K562 treated with DMSO at 1 percent for 12 hours (cell line): Measurements from ENCODE around the gene TPST2. TPM values are rescaled to one million over a fixed set of nuclear protein-coding genes. Genes with fewer than 3 reads are reported as not detected.

Source experiments
- total RNA-seq: library from RNA; unstranded; fragments of 300-600 nt; gene quantifications from 2 replicates; pipeline ENCODE4 v1.2.3, GENCODE V29; 2022; ENCODE audit not compliant: insufficient read depth

Gene TPST2
- total RNA-seq, result 70.3 and 71.0 TPM in 2 replicates

DNA sequence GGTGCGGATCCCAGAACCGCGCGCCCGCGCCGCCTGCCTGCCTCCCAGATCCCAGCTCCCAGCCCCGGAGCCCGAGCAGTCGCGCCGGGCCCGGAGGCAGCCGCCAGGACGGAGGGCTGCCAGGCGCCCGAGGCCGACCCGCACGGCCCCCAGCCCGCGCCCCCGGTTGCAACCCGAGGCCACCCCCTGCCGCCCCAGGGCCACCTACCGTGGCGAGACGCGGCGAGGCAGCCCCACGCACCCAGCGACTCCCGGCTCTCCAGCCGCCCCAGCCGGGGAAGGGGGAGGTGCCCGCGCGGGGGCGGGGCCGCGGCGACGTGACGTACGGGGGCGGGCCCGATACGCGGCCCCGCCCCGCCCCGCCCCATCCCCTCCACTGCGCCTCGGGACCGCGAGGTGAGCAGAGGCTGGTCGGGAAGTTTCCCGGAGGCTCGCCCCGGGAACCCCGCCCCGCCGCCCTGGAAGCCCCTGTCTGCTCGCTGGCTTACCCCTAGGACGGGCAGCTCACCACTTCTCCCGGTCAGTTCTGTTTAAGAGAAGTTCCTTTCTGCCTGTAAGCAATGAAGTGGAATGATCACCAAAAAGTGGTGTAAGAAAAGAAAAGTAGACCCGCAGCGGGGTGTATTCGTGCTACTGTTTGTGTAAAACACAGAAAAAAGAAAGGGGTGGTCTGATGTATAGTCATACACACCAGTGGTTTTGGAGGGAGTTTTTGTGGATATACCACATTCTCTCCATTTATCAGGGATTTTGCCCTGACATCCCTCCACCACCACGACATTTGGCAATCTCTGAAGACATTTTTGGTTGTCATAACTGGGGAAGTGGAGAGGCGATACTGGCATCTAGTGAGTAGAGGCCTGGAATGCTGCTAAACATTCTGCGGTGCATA, at the start of gene TPST2:
Gene TPST2, minus strand, starts transcription at position 288 of the 892 bp plus-strand sequence. CDS start 48,502 bp downstream, outside the sequence.

GRCh38 chr22:26621663-26622062, 31.7 kb upstream of the TPST2 start, which contains the start of gene CRYBA4:
Gene CRYBA4 (plus strand): TSS chr22:26621963. CDS start chr22:26622597, 634 bp downstream.

GRCh38 chr22:26617271-26618199, 27.6 kb upstream of the TPST2 start, which contains the start of gene CRYBB1:
Gene CRYBB1 (minus strand): TSS chr22:26618027. CDS start chr22:26616319, 1,708 bp downstream.

DNA sequence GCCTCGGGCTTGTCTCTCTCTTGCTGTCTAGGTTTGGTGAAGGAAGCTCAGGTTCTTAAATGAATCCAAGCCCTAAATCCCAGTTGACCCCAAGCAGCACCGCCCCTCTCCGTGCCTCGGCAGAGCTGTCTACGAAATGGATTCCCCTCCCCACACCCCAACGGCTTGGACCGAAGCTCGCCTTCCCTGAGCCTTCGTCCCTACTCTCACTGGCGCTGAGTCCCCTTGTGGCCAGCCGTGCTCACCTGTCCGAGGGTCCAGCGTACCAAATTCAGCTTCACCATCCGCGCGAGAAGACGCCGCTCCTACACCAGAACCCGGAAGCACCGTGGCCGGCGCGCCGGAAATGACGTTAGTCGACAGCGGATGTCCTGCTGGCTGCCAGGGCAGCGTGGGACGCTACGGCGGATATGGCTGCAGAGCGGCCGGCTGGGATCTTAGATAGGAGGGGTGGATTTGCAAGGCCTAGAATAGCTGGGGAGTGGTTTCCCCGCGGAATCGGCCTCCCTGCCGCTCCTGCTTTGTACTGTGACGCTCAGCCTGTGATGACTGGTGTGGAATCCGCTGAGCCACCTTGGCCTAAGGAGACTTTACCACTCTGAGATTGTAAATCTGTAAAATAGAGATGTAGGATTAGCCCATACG, 77.7 kb downstream of the TPST2 start, which contains the start of gene TFIP11:
Gene TFIP11, minus strand, starts transcription at position 325 of the 645 bp plus-strand sequence. CDS start 2,201 bp downstream, outside the sequence.

DNA sequence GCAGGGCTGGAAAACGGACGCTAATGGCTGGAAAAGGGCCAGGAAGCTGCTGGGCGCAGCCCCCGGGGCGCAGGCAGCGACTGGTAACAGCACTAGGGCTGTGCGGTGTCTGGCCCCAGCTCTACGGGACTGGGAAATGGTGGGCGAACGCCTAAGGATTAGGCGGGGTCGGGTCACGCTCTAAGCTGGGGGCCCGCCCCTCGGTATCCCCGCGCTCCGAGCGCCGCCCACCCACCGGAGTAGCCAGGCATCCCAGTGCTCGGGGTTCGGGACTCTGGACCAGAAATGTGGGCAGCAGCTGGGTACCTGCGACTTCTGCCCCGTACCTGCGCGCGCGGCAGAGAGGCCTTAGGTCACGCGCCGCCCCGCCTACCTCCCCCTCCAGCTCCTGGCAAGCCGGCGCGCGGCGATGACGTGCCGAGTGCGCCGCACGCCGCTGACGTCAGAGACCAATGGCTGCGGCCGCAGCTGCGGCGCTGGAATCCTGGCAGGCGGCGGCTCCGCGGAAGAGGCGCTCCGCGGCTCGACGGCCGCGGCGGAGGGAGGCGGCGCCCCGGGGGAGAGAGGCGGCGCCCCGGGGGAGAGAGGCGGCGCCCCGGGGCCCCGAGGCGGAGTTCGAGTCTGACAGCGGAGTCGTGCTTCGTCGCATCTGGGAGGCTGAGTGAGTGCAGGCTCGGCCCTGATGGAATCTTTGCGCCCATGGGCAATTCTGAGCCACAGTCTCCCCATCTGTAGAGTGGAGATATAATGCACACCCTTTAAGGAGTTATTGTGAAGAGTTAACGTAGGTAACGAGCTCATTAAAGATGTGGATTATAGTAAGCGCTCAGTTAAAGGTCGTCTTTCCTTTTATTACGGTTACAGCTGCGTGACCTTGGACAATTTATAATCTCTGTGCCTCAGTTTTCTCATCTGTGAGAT, 106.2 kb downstream of the TPST2 start, which contains the start of the genes HPS4 and SRRD:
Gene HPS4, minus strand, starts transcription at position 345 of the 921 bp plus-strand sequence. CDS start 2,021 bp downstream, outside the sequence.
Gene SRRD, plus strand, starts transcription at position 439 of the 921 bp plus-strand sequence. Its CDS starts 14 bp downstream, at position 453.

Other genes with a start within 250 kb of the TPST2 start
- 0.84 and 1.9 TPM in 2 replicates for gene ASPHD2, start 160.9 kb downstream of the TPST2 start, total RNA-seq
- gene HPS4, start 106.3 kb downstream of the TPST2 start, total RNA-seq, result 7.9 and 23.9 TPM in 2 replicates
- 8.4 and 12.4 TPM in 2 replicates for gene SRRD, start 106.3 kb downstream of the TPST2 start, total RNA-seq
- 16.3 and 23.8 TPM in 2 replicates for gene TFIP11, start 77.7 kb downstream of the TPST2 start, total RNA-seq
- gene CRYBB1, start 27.9 kb upstream of the TPST2 start, total RNA-seq, result not detected in 2 replicates
- not detected in 2 replicates for gene CRYBA4, start 31.8 kb upstream of the TPST2 start, total RNA-seq
- 0.27 TPM in 1 of 2 replicates, not detected in the other for gene MIAT, start 67.5 kb upstream of the TPST2 start, total RNA-seq